ENCODE data around the gene LEFTY1.

LEFTY1 gene

DNA sequence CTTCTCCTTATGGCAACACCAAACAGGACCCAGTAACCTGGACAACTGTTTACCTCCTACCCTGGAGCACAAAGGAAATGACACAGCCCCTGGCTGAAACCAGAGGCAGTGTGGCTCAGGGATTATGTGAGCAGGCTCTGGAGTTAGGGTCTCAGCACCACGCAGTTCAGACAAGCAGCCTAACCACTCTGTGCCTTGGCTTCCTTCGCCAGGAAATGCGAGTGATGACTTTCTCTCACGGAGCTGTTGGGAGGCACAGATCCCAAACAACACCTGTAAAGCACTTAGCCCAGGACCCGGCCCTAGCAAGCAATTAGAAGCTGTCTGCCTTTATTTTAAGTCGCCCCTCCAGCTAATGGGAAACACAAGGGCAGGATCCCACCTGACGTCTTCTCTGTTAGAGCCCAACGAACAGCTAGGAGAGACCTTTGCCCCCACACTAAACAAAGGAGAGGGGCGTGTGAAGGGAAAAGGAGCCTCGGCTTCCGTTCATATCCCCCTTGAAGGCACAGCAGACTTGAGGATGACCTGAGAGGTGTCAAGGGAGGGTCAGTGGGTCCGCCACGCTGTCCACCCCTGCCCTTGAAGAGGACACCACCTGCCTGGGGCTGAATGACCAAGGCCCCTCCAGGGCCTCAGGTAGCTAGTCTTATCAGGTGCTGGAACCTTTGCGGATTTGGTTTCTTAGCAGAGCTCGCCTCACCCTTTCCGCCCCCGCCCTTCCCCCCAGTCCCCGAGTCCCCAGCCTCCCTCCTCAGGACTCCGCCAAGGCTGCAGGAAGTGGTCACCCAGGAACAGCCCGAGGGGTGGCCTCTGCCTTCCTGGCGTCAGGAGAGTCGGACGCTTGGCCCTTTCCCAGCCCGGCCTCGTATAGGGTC lies 7.6 kb downstream of the LEFTY1 start:
- no peak for TF ChIP-seq CTCF (conservative IDR thresholded peaks at IDR 0.05; ENCODE audit: low read depth, low read length)
- DNase-seq (ENCODE audit: low read depth) = no peak

DNA sequence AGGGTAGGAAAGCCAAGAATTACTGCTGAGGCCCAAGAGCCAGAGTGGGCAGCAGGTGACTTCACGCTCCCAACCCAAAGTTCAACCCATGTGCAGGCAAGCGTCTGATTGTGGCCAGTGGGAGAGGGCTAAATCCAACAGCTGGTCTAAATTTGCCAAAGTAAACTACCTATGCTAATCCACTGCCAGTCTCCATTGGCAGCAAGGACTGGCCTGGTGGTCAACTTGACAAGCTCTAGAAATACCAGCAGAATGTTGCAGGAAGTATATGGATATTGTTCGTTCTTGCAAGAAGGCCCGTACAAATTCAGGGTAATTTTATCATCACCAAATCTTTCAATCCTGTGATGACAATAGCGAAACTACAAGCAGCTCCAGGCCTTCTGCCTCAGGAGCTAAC lies 8.3 kb downstream of the LEFTY1 start:
- DNase-seq (ENCODE audit: low read depth) = no peak
- no peak for TF ChIP-seq CTCF (conservative IDR thresholded peaks at IDR 0.05; ENCODE audit: low read depth, low read length)
- H3K4me3 ChIP-seq (ENCODE audit: low read length) = no peak overlapping the region

More for the DNA sequence above, 7.6 kb downstream of the LEFTY1 start:
- peak overlapping the region; percentile 83 for H3K4me3 ChIP-seq (ENCODE audit: low read length)

- DNase-seq (ENCODE audit: low read depth) = no peak
- no peak for TF ChIP-seq CTCF (conservative IDR thresholded peaks at IDR 0.05; ENCODE audit: low read depth, low read length)
These were observed 8.7 kb downstream of the LEFTY1 start for GRCh38 chr1:225880222-225880588.

DNA sequence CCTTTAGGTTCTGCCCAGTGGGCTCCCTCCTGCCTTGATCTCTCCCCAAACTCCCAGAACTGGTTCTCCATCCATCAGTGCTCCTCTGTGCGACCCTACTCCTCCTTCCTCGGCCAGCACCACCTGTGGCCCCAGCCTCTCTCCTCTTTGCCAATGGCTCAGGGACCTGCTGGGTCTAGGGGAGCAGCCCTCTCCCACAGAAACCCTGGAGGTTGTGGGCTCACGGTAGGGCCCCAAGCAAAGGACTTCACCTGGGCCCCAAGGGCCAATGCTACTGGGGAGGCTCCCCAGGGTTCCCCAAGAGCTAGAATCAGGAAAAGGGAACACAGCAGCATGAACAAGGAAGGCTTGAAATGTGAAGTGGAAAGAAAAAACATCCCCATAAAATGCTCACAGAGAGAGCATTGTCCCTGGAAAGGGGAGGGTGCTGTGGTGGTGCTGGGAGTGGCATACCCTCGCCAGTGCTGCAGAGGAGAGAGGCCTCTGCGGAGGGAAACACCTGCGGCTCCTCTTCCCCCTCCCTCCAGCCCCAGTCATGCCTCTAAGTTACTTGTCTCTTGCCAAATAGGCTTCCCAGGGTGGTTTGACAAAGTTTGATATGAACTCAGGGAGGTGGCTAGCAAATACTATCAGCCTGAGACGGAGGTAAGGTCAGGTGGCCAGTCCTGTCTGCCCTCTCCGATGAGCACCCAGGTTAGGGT lies 9.3 kb downstream of the LEFTY1 start:
- H3K4me3 ChIP-seq (ENCODE audit: low read length) = no peak overlapping the region
- no peak for TF ChIP-seq CTCF (conservative IDR thresholded peaks at IDR 0.05; ENCODE audit: low read depth, low read length)
- no peak for DNase-seq (ENCODE audit: low read depth)

More at GRCh38 chr1:225880222-225880588, 8.7 kb downstream of the LEFTY1 start:
- H3K4me3 ChIP-seq (ENCODE audit: low read length) = no peak overlapping the region

GRCh38 chr1:225878282-225878681 lies 10.7 kb downstream of the LEFTY1 start:
- no peak for DNase-seq (ENCODE audit: low read depth)
- no peak overlapping the region for H3K4me3 ChIP-seq (ENCODE audit: low read length)
- no peak for TF ChIP-seq CTCF (conservative IDR thresholded peaks at IDR 0.05; ENCODE audit: low read depth, low read length)

GRCh38 chr1:225877580-225877979 lies 11.4 kb downstream of the LEFTY1 start:
- TF ChIP-seq CTCF (conservative IDR thresholded peaks at IDR 0.05; ENCODE audit: low read depth, low read length) = peak; percentile 72
- no peak overlapping the region for H3K4me3 ChIP-seq (ENCODE audit: low read length)
- no peak for DNase-seq (ENCODE audit: low read depth)
